Measurements from ENCODE around the gene NHLRC4. TPM values are rescaled to one million over a fixed set of nuclear protein-coding genes. Genes with fewer than 3 reads are reported as not detected.
A peak's percentile ranks its signal among the peaks of the same experiment; 100 is the strongest.

Gene NHLRC4
- total and polyA plus RNA-seq, 2 of the 13 experiments (the other 11 are each of a cell fraction or from before 2014, with no cell fraction given): 0.40 to 0.59 TPM

- TF ChIP-seq DZIP1 (CRISPR knock-in tag; IDR thresholded peaks at IDR 0.05) (0 out of 2 replicates have a peak, but pooled peaks have one; percentile 22), ZNF160 (CRISPR knock-in tag; IDR thresholded peaks at IDR 0.05) (peak; percentile 52; the same call in 1 of the 2 replicates), SAP130 (CRISPR knock-in tag; IDR thresholded peaks at IDR 0.05; ENCODE audit: low read depth) (peak; percentile 63; the same call in 1 of the 2 replicates), RXRB (CRISPR knock-in tag; IDR thresholded peaks at IDR 0.05; ENCODE audit: borderline replicate concordance) (peak; percentile 51; the same call in 1 of the 2 replicates), ZNF44 (CRISPR knock-in tag; IDR thresholded peaks at IDR 0.05) (no peak), ZNF691 (CRISPR knock-in tag; IDR thresholded peaks at IDR 0.05; ENCODE audit: borderline replicate concordance, low read depth) (0 out of 2 replicates have a peak, but pooled peaks have one; percentile 34), ZSCAN20 (CRISPR knock-in tag; IDR thresholded peaks at IDR 0.05; ENCODE audit: borderline replicate concordance) (0 out of 2 replicates have a peak, but pooled peaks have one; percentile 49), ZNF777 (CRISPR knock-in tag; IDR thresholded peaks at IDR 0.05) (peak; percentile 29)
- TF ChIP-seq, protein P1, sequence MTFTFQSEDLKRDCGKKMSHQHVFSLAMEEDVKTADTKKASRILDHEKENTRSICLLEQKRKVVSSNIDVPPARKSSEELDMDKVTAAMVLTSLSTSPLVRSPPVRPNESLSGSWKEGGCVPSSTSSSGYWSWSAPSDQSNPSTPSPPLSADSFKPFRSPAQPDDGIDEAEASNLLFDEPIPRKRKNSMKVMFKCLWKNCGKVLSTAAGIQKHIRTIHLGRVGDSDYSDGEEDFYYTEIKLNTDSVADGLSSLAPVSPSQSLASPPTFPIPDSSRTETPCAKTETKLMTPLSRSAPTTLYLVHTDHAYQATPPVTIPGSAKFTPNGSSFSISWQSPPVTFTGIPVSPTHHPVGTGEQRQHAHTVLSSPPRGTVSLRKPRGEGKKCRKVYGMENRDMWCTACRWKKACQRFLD (CRISPR knock-in tag; IDR thresholded peaks at IDR 0.05; ENCODE audit: borderline replicate concordance): 0 out of 2 replicates have a peak, but pooled peaks have one; percentile 34
- TF ChIP-seq, protein P2, sequence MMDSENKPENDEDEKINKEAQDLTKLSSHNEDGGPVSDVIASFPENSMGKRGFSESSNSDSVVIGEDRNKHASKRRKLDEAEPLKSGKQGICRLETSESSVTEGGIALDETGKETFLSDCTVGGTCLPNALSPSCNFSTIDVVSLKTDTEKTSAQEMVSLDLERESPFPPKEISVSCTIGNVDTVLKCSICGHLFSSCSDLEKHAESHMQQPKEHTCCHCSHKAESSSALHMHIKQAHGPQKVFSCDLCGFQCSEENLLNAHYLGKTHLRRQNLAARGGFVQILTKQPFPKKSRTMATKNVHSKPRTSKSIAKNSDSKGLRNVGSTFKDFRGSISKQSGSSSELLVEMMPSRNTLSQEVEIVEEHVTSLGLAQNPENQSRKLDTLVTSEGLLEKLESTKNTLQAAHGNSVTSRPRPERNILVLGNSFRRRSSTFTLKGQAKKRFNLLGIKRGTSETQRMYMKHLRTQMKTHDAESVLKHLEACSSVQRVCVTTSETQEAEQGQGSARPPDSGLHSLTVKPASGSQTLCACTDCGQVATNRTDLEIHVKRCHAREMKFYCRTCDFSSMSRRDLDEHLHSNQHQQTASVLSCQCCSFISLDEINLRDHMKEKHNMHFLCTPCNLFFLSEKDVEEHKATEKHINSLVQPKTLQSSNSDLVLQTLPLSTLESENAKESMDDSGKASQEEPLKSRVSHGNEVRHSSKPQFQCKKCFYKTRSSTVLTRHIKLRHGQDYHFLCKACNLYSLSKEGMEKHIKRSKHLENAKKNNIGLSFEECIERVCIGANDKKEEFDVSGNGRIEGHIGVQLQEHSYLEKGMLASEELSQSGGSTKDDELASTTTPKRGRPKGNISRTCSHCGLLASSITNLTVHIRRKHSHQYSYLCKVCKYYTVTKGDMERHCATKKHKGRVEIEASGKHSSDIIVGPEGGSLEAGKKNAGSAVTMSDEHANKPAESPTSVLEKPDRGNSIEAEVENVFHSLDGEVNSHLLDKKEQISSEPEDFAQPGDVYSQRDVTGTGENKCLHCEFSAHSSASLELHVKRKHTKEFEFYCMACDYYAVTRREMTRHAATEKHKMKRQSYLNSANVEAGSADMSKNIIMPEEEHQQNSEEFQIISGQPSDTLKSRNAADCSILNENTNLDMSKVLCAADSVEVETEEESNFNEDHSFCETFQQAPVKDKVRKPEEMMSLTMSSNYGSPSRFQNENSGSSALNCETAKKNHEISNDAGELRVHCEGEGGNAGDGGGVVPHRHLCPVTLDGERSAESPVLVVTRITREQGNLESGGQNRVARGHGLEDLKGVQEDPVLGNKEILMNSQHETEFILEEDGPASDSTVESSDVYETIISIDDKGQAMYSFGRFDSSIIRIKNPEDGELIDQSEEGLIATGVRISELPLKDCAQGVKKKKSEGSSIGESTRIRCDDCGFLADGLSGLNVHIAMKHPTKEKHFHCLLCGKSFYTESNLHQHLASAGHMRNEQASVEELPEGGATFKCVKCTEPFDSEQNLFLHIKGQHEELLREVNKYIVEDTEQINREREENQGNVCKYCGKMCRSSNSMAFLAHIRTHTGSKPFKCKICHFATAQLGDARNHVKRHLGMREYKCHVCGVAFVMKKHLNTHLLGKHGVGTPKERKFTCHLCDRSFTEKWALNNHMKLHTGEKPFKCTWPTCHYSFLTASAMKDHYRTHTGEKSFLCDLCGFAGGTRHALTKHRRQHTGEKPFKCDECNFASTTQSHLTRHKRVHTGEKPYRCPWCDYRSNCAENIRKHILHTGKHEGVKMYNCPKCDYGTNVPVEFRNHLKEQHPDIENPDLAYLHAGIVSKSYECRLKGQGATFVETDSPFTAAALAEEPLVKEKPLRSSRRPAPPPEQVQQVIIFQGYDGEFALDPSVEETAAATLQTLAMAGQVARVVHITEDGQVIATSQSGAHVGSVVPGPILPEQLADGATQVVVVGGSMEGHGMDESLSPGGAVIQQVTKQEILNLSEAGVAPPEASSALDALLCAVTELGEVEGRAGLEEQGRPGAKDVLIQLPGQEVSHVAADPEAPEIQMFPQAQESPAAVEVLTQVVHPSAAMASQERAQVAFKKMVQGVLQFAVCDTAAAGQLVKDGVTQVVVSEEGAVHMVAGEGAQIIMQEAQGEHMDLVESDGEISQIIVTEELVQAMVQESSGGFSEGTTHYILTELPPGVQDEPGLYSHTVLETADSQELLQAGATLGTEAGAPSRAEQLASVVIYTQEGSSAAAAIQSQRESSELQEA (CRISPR knock-in tag; IDR thresholded peaks at IDR 0.05; ENCODE audit: not compliant biosample characterization): peak; percentile 6
- TF ChIP-seq, protein P3, sequence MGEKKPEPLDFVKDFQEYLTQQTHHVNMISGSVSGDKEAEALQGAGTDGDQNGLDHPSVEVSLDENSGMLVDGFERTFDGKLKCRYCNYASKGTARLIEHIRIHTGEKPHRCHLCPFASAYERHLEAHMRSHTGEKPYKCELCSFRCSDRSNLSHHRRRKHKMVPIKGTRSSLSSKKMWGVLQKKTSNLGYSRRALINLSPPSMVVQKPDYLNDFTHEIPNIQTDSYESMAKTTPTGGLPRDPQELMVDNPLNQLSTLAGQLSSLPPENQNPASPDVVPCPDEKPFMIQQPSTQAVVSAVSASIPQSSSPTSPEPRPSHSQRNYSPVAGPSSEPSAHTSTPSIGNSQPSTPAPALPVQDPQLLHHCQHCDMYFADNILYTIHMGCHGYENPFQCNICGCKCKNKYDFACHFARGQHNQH (CRISPR knock-in tag; IDR thresholded peaks at IDR 0.05): 0 out of 2 replicates have a peak, but pooled peaks have one; percentile 25
These were observed 38.4 kb upstream of the NHLRC4 start (continued) for GRCh38 chr16:528111-529011.
